WTC11 (cell line): ENCODE results near the gene HEY2. TPM values are rescaled to one million over a fixed set of nuclear protein-coding genes. Genes with fewer than 3 reads are reported as not detected.

Source experiments
- ATAC-seq: fragments of 200-7000 bp; cut with Tn5 transposase; 2 replicates; pipeline ENCODE4 v1.10.0; 2021; ENCODE audit warnings: mild to moderate bottlenecking, moderate library complexity
- CTCF ChIA-PET: fragments of 300-600 bp; sonication (Branson Sonifier 250); formaldehyde crosslinking; loops from one replicate; lab custom pipeline; 2021; ENCODE audit warnings: antibody characterized with exemption; lab: Charles Lee
- POLR2A ChIA-PET: fragments of 350-600 bp; sonication (Branson Sonifier 250); formaldehyde crosslinking; loops from one replicate; lab custom pipeline; 2021; ENCODE audit warnings: antibody characterized with exemption; lab: Charles Lee
- DNase-seq: peaks from one replicate; pipeline ENCODE4 v3.0.0; 2021; ENCODE audit warnings: low spot score
- H3K27ac Mint-ChIP-seq: 2 replicates; pipeline ENCODE4 v1.8.0; 2021; ENCODE audit warnings: mixed read lengths
- H3K27me3 Mint-ChIP-seq: 2 replicates; pipeline ENCODE4 v1.8.0; 2021; ENCODE audit warnings: low read depth, mild to moderate bottlenecking, moderate library complexity, mixed read lengths
- H3K36me3 Mint-ChIP-seq: 2 replicates; pipeline ENCODE4 v1.8.0; 2021; ENCODE audit warnings: mixed read lengths
- H3K4me1 Mint-ChIP-seq: 2 replicates; pipeline ENCODE4 v1.8.0; 2022; ENCODE audit warnings: mixed read lengths
- H3K4me3 Mint-ChIP-seq: 2 replicates; pipeline ENCODE4 v1.8.0; 2021; ENCODE audit warnings: mild to moderate bottlenecking, moderate library complexity, mixed read lengths
- H3K9me3 Mint-ChIP-seq: 2 replicates; pipeline ENCODE4 v1.8.0; 2021; ENCODE audit warnings: mixed read lengths
- FOXJ3 ChIP-seq: sonication (generic); formaldehyde crosslinking; IDR thresholded peaks from 2 replicates; pipeline ENCODE4 v1.9.0; 2021; ENCODE audit warnings: missing genetic modification reagents, mild to moderate bottlenecking, borderline replicate concordance
- PRRX2 ChIP-seq: fragments of 250-450 bp; sonication (Bioruptor Pico); IDR thresholded peaks from 2 replicates; pipeline ENCODE4 v1.8.0; 2021; ENCODE audit warnings: mild to moderate bottlenecking
- ZNF232 ChIP-seq: sonication (generic); formaldehyde crosslinking; IDR thresholded peaks from 2 replicates; pipeline ENCODE4 v1.8.0; 2022; ENCODE audit warnings: mild to moderate bottlenecking, missing genetic modification reagents
- ZNF263 ChIP-seq: sonication (generic); formaldehyde crosslinking; IDR thresholded peaks from 2 replicates; pipeline ENCODE4 v1.8.1; 2022; ENCODE audit warnings: low read depth, mild to moderate bottlenecking, moderate library complexity, missing genetic modification reagents
- ZNF317 ChIP-seq: sonication (generic); formaldehyde crosslinking; IDR thresholded peaks from 2 replicates; pipeline ENCODE4 v1.8.1; 2023; ENCODE audit warnings: low read depth, mild to moderate bottlenecking, moderate library complexity, missing genetic modification reagents, borderline replicate concordance
- ZNF416 ChIP-seq: fragments of 250-450 bp; sonication (Bioruptor Pico); IDR thresholded peaks from 2 replicates; pipeline ENCODE4 v1.9.0; 2021; ENCODE audit warnings: mild to moderate bottlenecking, inconsistent platforms
- ZNF423 ChIP-seq: fragments of 250-450 bp; sonication (Bioruptor Pico); IDR thresholded peaks from 2 replicates; pipeline ENCODE4 v2.1.2; 2022; ENCODE audit warnings: mild to moderate bottlenecking, moderate library complexity
- total RNA-seq: library from RNA; stranded (reverse); gene quantifications from 3 replicates; pipeline ENCODE4 v1.2.3, GENCODE V29; 2021
- TF ChIP-seq, protein P1 (sequence below): fragments of 250-450 bp; sonication (Bioruptor Pico); IDR thresholded peaks from 2 replicates; pipeline ENCODE4 v1.9.0; 2021; ENCODE audit warnings: moderate library complexity, mild to moderate bottlenecking, inconsistent platforms, borderline replicate concordance
- TF ChIP-seq, protein P2 (sequence below): sonication (generic); formaldehyde crosslinking; IDR thresholded peaks from 2 replicates; pipeline ENCODE4 v1.8.0; 2022; ENCODE audit warnings: mild to moderate bottlenecking, missing genetic modification reagents
- TF ChIP-seq, protein P3 (sequence below): sonication (generic); formaldehyde crosslinking; IDR thresholded peaks from 2 replicates; pipeline ENCODE4 v1.8.0; 2022; ENCODE audit warnings: mild to moderate bottlenecking, missing genetic modification reagents
- TF ChIP-seq, protein P4 (sequence below): sonication (generic); formaldehyde crosslinking; IDR thresholded peaks from 2 replicates; pipeline ENCODE4 v1.8.0; 2023; ENCODE audit warnings: missing genetic modification reagents, mild to moderate bottlenecking, borderline replicate concordance
- TF ChIP-seq, protein P5 (sequence below): sonication (generic); formaldehyde crosslinking; IDR thresholded peaks from 2 replicates; pipeline ENCODE4 v1.8.1; 2023; ENCODE audit warnings: mild to moderate bottlenecking, missing genetic modification reagents, moderate library complexity
- TF ChIP-seq, protein P6 (sequence below): fragments of 250-450 bp; sonication (Bioruptor Pico); IDR thresholded peaks from 2 replicates; pipeline ENCODE4 v1.9.0; 2021; ENCODE audit warnings: mild to moderate bottlenecking
- TF ChIP-seq, protein P7 (sequence below): fragments of 250-450 bp; sonication (Bioruptor Pico); conservative IDR thresholded peaks from 2 replicates; pipeline ENCODE4 v1.9.0; 2021; ENCODE audit warnings: mild to moderate bottlenecking
- TF ChIP-seq, protein P8 (sequence below): sonication (generic); formaldehyde crosslinking; IDR thresholded peaks from 2 replicates; pipeline ENCODE4 v1.8.1; 2022; ENCODE audit warnings: mild to moderate bottlenecking, moderate library complexity, missing genetic modification reagents

Gene HEY2
- total RNA-seq, 1 experiment from 2014 or later = 10.6 TPM

DNA sequence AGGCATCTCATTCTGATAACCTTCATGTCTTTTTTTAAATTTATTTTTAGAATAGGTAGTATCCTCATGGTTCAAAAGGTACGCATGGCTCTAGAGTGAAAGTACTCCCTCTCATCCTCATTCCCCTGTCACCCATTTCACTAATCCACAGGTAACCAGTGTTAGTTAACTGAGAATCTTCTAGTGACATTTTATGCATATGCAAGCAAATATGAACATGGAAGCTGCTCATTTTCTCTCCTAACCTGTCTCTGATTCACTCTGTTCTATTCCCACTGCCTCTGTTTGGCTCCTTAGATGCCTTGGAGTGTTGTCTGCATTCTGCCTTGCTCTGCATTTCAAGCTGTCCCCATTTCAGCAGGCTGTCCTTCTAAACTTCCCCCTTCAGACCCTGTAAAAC is 45.9 kb downstream of the HEY2 start (continued):
- no peak for TF ChIP-seq FOXJ3 (CRISPR knock-in tag)
- TF ChIP-seq, protein P1, sequence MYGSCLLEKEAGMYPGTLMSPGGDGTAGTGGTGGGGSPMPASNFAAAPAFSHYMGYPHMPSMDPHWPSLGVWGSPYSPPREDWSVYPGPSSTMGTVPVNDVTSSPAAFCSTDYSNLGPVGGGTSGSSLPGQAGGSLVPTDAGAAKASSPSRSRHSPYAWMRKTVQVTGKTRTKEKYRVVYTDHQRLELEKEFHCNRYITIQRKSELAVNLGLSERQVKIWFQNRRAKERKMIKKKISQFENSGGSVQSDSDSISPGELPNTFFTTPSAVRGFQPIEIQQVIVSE (CRISPR knock-in tag) = no peak
- TF ChIP-seq, protein P2, sequence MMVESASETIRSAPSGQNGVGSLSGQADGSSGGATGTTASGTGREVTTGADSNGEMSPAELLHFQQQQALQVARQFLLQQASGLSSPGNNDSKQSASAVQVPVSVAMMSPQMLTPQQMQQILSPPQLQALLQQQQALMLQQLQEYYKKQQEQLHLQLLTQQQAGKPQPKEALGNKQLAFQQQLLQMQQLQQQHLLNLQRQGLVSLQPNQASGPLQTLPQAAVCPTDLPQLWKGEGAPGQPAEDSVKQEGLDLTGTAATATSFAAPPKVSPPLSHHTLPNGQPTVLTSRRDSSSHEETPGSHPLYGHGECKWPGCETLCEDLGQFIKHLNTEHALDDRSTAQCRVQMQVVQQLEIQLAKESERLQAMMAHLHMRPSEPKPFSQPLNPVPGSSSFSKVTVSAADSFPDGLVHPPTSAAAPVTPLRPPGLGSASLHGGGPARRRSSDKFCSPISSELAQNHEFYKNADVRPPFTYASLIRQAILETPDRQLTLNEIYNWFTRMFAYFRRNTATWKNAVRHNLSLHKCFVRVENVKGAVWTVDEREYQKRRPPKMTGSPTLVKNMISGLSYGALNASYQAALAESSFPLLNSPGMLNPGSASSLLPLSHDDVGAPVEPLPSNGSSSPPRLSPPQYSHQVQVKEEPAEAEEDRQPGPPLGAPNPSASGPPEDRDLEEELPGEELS (CRISPR knock-in tag) = no peak
- TF ChIP-seq ZNF317 = no peak
- no peak for TF ChIP-seq ZNF423 (CRISPR knock-in tag)
- TF ChIP-seq ZNF416 (CRISPR knock-in tag) = no peak
- TF ChIP-seq, protein P3, sequence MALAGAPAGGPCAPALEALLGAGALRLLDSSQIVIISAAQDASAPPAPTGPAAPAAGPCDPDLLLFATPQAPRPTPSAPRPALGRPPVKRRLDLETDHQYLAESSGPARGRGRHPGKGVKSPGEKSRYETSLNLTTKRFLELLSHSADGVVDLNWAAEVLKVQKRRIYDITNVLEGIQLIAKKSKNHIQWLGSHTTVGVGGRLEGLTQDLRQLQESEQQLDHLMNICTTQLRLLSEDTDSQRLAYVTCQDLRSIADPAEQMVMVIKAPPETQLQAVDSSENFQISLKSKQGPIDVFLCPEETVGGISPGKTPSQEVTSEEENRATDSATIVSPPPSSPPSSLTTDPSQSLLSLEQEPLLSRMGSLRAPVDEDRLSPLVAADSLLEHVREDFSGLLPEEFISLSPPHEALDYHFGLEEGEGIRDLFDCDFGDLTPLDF (CRISPR knock-in tag) = no peak

DNA sequence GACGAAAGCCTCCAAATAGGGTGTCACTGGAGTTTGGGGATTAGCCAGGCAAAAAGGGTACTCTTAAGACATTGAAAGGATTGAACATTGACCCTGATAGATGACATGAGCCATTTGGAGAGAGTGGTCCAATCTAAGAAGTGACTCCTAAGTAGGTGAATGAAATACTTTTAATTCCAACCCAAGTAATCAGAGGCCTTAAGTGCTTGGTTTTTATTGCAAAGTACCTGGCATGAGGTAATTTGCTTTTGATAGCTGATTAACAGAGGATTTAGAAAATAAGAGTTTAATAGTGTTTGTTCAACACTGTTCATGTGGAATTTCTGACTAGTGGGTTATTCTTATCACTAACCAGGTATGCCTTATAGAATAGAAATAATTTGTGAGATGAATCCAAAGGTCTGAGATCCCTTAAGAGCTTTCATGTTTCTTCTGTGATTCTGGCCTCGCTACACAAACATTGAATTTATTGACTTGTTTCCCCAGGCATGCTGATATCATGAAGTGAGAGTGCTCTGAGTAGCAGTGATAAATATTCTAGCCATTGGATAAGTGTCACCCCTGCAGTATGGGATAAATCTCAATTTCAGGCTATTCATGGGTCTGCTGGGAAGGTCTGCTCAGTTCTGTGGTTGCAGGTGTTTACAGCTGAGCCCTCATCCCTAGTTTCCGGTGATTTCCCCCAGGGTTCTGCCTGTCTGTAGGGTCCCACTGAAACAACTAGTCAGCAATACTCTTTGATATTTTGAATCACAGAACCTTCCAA is 47.9 kb downstream of the HEY2 start:
- peak overlapping the region; percentile 58; the same call in 1 of the 2 replicates for H3K27ac Mint-ChIP-seq
- ChIA-PET POLR2A (no interaction called here), CTCF (interaction anchor here (1.0 to 1.3 kb wide), 2 partner anchors 108 to 109 kb away, joined by 3 read pairs; no protein-coding TSS in a partner anchor)
- H3K9me3 Mint-ChIP-seq = no peaks in the 10 kb centered on the region
- H3K4me1 Mint-ChIP-seq = peaks cover 15% of the 10 kb centered on the region
- H3K4me3 Mint-ChIP-seq = no peak overlapping the region
- no peaks in the 10 kb centered on the region for H3K27me3 Mint-ChIP-seq
- no peaks in the 10 kb centered on the region for H3K36me3 Mint-ChIP-seq
- no peak for ATAC-seq
- DNase-seq = no peak
- TF ChIP-seq, protein P4, sequence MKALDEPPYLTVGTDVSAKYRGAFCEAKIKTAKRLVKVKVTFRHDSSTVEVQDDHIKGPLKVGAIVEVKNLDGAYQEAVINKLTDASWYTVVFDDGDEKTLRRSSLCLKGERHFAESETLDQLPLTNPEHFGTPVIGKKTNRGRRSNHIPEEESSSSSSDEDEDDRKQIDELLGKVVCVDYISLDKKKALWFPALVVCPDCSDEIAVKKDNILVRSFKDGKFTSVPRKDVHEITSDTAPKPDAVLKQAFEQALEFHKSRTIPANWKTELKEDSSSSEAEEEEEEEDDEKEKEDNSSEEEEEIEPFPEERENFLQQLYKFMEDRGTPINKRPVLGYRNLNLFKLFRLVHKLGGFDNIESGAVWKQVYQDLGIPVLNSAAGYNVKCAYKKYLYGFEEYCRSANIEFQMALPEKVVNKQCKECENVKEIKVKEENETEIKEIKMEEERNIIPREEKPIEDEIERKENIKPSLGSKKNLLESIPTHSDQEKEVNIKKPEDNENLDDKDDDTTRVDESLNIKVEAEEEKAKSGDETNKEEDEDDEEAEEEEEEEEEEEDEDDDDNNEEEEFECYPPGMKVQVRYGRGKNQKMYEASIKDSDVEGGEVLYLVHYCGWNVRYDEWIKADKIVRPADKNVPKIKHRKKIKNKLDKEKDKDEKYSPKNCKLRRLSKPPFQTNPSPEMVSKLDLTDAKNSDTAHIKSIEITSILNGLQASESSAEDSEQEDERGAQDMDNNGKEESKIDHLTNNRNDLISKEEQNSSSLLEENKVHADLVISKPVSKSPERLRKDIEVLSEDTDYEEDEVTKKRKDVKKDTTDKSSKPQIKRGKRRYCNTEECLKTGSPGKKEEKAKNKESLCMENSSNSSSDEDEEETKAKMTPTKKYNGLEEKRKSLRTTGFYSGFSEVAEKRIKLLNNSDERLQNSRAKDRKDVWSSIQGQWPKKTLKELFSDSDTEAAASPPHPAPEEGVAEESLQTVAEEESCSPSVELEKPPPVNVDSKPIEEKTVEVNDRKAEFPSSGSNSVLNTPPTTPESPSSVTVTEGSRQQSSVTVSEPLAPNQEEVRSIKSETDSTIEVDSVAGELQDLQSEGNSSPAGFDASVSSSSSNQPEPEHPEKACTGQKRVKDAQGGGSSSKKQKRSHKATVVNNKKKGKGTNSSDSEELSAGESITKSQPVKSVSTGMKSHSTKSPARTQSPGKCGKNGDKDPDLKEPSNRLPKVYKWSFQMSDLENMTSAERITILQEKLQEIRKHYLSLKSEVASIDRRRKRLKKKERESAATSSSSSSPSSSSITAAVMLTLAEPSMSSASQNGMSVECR = no peak
- TF ChIP-seq, protein P5, sequence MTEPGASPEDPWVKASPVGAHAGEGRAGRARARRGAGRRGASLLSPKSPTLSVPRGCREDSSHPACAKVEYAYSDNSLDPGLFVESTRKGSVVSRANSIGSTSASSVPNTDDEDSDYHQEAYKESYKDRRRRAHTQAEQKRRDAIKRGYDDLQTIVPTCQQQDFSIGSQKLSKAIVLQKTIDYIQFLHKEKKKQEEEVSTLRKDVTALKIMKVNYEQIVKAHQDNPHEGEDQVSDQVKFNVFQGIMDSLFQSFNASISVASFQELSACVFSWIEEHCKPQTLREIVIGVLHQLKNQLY (CRISPR knock-in tag) = no peak
- TF ChIP-seq ZNF263 (CRISPR knock-in tag) = no peak
- no peak for TF ChIP-seq PRRX2 (CRISPR knock-in tag)
- TF ChIP-seq, protein P6, sequence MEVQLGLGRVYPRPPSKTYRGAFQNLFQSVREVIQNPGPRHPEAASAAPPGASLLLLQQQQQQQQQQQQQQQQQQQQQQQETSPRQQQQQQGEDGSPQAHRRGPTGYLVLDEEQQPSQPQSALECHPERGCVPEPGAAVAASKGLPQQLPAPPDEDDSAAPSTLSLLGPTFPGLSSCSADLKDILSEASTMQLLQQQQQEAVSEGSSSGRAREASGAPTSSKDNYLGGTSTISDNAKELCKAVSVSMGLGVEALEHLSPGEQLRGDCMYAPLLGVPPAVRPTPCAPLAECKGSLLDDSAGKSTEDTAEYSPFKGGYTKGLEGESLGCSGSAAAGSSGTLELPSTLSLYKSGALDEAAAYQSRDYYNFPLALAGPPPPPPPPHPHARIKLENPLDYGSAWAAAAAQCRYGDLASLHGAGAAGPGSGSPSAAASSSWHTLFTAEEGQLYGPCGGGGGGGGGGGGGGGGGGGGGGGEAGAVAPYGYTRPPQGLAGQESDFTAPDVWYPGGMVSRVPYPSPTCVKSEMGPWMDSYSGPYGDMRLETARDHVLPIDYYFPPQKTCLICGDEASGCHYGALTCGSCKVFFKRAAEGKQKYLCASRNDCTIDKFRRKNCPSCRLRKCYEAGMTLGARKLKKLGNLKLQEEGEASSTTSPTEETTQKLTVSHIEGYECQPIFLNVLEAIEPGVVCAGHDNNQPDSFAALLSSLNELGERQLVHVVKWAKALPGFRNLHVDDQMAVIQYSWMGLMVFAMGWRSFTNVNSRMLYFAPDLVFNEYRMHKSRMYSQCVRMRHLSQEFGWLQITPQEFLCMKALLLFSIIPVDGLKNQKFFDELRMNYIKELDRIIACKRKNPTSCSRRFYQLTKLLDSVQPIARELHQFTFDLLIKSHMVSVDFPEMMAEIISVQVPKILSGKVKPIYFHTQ (CRISPR knock-in tag) = no peak
- TF ChIP-seq, protein P2 (CRISPR knock-in tag) = no peak
- TF ChIP-seq ZNF232 (CRISPR knock-in tag) = no peak
- TF ChIP-seq, protein P7, sequence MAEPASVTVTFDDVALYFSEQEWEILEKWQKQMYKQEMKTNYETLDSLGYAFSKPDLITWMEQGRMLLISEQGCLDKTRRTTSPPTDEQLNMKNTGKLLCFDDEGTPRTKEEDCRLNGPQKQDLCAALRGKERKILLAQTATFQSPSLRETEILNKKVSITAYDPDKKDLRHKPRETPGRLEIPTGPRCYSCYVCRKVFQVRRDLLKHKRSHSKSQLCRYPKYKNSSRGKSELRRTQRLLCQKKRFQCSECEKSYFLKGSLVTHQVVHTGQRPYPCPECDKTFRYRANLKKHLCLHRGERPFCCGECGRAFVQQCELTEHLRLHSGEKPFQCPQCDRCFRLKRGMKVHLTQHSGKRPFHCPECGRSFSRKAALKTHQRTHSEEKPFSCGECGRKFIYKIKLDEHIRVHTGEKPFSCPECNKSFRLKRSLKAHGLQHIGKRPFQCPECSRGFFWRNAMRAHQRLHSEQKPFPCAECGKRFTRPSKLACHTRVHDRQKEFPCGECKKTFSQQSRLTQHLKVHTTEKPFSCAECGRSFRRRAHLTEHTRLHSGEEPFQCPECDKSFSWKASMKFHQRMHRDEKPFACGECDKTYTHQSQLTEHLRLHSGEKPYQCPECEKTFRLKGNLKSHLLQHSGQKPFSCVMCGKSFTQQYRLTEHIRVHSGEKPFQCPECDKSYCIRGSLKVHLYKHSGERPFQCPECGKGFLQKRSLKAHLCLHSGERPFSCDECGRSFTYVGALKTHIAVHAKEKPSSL (CRISPR knock-in tag) = no peak
- TF ChIP-seq, protein P8, sequence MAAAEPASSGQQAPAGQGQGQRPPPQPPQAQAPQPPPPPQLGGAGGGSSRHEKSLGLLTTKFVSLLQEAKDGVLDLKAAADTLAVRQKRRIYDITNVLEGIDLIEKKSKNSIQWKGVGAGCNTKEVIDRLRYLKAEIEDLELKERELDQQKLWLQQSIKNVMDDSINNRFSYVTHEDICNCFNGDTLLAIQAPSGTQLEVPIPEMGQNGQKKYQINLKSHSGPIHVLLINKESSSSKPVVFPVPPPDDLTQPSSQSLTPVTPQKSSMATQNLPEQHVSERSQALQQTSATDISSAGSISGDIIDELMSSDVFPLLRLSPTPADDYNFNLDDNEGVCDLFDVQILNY (CRISPR knock-in tag) = no peak
